IPS-15b (cell line): ENCODE measurements around the gene DAPK2.
"Not testable (repeated sequence)": the region's sequence is repeated elsewhere in the genome, so short reads cannot be mapped to it uniquely, and the experiment has no call there.

Experiments used
- H3K27me3 ChIP-seq: one replicate; pipeline ENCODE4 v1.6.1; 2013; ENCODE audit warnings: low read length; ENCODE audit not compliant: control insufficient read depth, insufficient read depth
- H3K36me3 ChIP-seq: one replicate; pipeline ENCODE4 v1.6.1; 2013; ENCODE audit warnings: low read length; ENCODE audit not compliant: control insufficient read depth, insufficient read depth
- H3K4me1 ChIP-seq: one replicate; pipeline ENCODE4 v1.6.1; 2013; ENCODE audit warnings: mild to moderate bottlenecking, low read length; ENCODE audit not compliant: control insufficient read depth, insufficient read depth
- H3K4me3 ChIP-seq: one replicate; pipeline ENCODE4 v1.5.1; 2013; ENCODE audit warnings: low read depth, low read length
- H3K9ac ChIP-seq: one replicate; pipeline ENCODE4 v1.6.1; 2013; ENCODE audit warnings: low read depth, mild to moderate bottlenecking, low read length
- H3K9me3 ChIP-seq: one replicate; pipeline ENCODE4 v1.6.1; 2013; ENCODE audit warnings: mild to moderate bottlenecking, low read length; ENCODE audit not compliant: control insufficient read depth, insufficient read depth

DAPK2 gene

GRCh38 chr15:64046421-64047153 is at the start of gene DAPK2:
Gene DAPK2, minus strand, starts transcription at chr15:64046485. Its CDS starts 6,224 bp downstream, at chr15:64040261.
- H3K9ac ChIP-seq, result peak within 1 kb of the TSS; percentile 70
- H3K9me3 ChIP-seq, result no peaks in the 10 kb centered on the region
- peaks cover 2% of the 10 kb centered on the region for H3K4me1 ChIP-seq
- H3K4me3 ChIP-seq, result peak within 1 kb of the TSS; percentile 78
- H3K36me3 ChIP-seq, result no peaks in the 10 kb centered on the region
- H3K27me3 ChIP-seq, result peaks cover 42% of the 10 kb centered on the region

- Histone ChIP-seq H3K9me3 (no peaks in the 10 kb centered on the region), H3K4me3 (peak overlapping the region; percentile 89), H3K36me3 (no peaks in the 10 kb centered on the region), H3K9ac (no peak overlapping the region), H3K27me3 (no peaks in the 10 kb centered on the region), H3K4me1 (peaks cover 3% of the 10 kb centered on the region)
These were observed 49.1 kb upstream of the DAPK2 start for GRCh38 chr15:64095431-64095794.

- H3K27me3 ChIP-seq, result no peaks in the 10 kb centered on the region
- H3K4me1 ChIP-seq, result peaks cover 3% of the 10 kb centered on the region
- peak within 1 kb of the TSS; percentile 92 for H3K4me3 ChIP-seq
- peak within 1 kb of the TSS; percentile 90 for H3K9ac ChIP-seq
- no peaks in the 10 kb centered on the region for H3K9me3 ChIP-seq
- H3K36me3 ChIP-seq, result no peaks in the 10 kb centered on the region
These were observed 47.5 kb upstream of the DAPK2 start, which contains the start of gene CIAO2A for GRCh38 chr15:64093627-64094417. Gene CIAO2A, minus strand, starts transcription at chr15:64093838. Its CDS starts 70 bp downstream, at chr15:64093768.

- peaks cover 3% of the 10 kb centered on the region for H3K4me1 ChIP-seq
- no peaks in the 10 kb centered on the region for H3K9me3 ChIP-seq
- peak overlapping the region; percentile 90 for H3K9ac ChIP-seq
- peak overlapping the region; percentile 92 for H3K4me3 ChIP-seq
- H3K27me3 ChIP-seq, result no peaks in the 10 kb centered on the region
- H3K36me3 ChIP-seq, result peaks cover 2% of the 10 kb centered on the region
These were observed 46.8 kb upstream of the DAPK2 start for GRCh38 chr15:64092864-64093626.

- Histone ChIP-seq H3K27me3 (no peaks in the 10 kb centered on the region), H3K4me3 (peak overlapping the region; percentile 92), H3K4me1 (peaks cover 3% of the 10 kb centered on the region), H3K9ac (no peak overlapping the region), H3K9me3 (no peaks in the 10 kb centered on the region), H3K36me3 (peaks cover 6% of the 10 kb centered on the region)
These were observed 46.0 kb upstream of the DAPK2 start for GRCh38 chr15:64092075-64092820.

- Histone ChIP-seq H3K9ac (no peak overlapping the region), H3K9me3 (no peaks in the 10 kb centered on the region), H3K27me3 (no peaks in the 10 kb centered on the region), H3K36me3 (peaks cover 6% of the 10 kb centered on the region), H3K4me3 (no peak overlapping the region), H3K4me1 (peaks cover 3% of the 10 kb centered on the region)
These were observed 44.2 kb upstream of the DAPK2 start for GRCh38 chr15:64090527-64090926.

- Histone ChIP-seq H3K9me3 (no peaks in the 10 kb centered on the region), H3K4me3 (no peak overlapping the region), H3K36me3 (peaks cover 6% of the 10 kb centered on the region), H3K9ac (no peak overlapping the region), H3K4me1 (no peaks in the 10 kb centered on the region), H3K27me3 (no peaks in the 10 kb centered on the region)
These were observed 43.4 kb upstream of the DAPK2 start for GRCh38 chr15:64089543-64090280.

GRCh38 chr15:64082757-64083156 is 36.5 kb upstream of the DAPK2 start:
- H3K4me3 ChIP-seq, result no peak overlapping the region
- no peak overlapping the region for H3K9ac ChIP-seq
- peaks cover under 1% of the 10 kb centered on the region for H3K36me3 ChIP-seq
- H3K27me3 ChIP-seq, result no peaks in the 10 kb centered on the region
- no peaks in the 10 kb centered on the region for H3K4me1 ChIP-seq
- H3K9me3 ChIP-seq, result no peaks in the 10 kb centered on the region

GRCh38 chr15:64073496-64073895 is 27.2 kb upstream of the DAPK2 start:
- not testable (repeated sequence) for H3K36me3 ChIP-seq, H3K9ac ChIP-seq, H3K4me3 ChIP-seq, H3K4me1 ChIP-seq, H3K9me3 ChIP-seq, H3K27me3 ChIP-seq

GRCh38 chr15:64072812-64073211 is 26.5 kb upstream of the DAPK2 start:
- Histone ChIP-seq H3K9ac (no peak overlapping the region), H3K4me1 (no peaks in the 10 kb centered on the region), H3K36me3 (no peaks in the 10 kb centered on the region), H3K27me3 (no peaks in the 10 kb centered on the region), H3K9me3 (no peaks in the 10 kb centered on the region), H3K4me3 (no peak overlapping the region)
